Activated CD4-positive, alpha-beta T cell treated with anti-CD3 and anti-CD28 coated beads, Interleukin-2, amount 50 U/mL, for 4 hours (primary cell): Measurements from ENCODE around the gene AKAP5.

Experiments used
- DNase-seq, 2 experiments: peaks; one replicate each; pipeline ENCODE4 v3.0.0-alpha.2; 2020

Gene AKAP5

GRCh38 chr14:64465191-64465822 is at the start of gene AKAP5:
Gene AKAP5 (plus strand): TSS chr14:64465499. CDS start chr14:64468395, 2,896 bp downstream.
- DNase-seq, result peak; percentile 36 to 50

- no peak for DNase-seq
Measured at GRCh38 chr14:64416348-64416932, 48.9 kb upstream of the AKAP5 start.

GRCh38 chr14:64417055-64417770 is 48.1 kb upstream of the AKAP5 start:
- DNase-seq, result no peak

GRCh38 chr14:64417771-64418125 is 47.6 kb upstream of the AKAP5 start:
- DNase-seq, result no peak

GRCh38 chr14:64419003-64419402 is 46.3 kb upstream of the AKAP5 start:
- no peak for DNase-seq

- DNase-seq, result no peak
Measured at GRCh38 chr14:64421166-64421565, 44.1 kb upstream of the AKAP5 start.

GRCh38 chr14:64422005-64422404 is 43.3 kb upstream of the AKAP5 start:
- DNase-seq, result no peak

- DNase-seq, result no peak
Measured at GRCh38 chr14:64422756-64423155, 42.5 kb upstream of the AKAP5 start.

- no peak for DNase-seq
Measured at GRCh38 chr14:64423987-64424386, 41.3 kb upstream of the AKAP5 start.

GRCh38 chr14:64434528-64434927 is 30.8 kb upstream of the AKAP5 start:
- no peak for DNase-seq

GRCh38 chr14:64438181-64438841 is 27.0 kb upstream of the AKAP5 start:
- no peak for DNase-seq

GRCh38 chr14:64439141-64439540 is 26.2 kb upstream of the AKAP5 start:
- DNase-seq, result no peak

- no peak for DNase-seq
Measured at GRCh38 chr14:64440494-64440893, 24.8 kb upstream of the AKAP5 start.

- no peak for DNase-seq
Measured at GRCh38 chr14:64442300-64442988, 22.9 kb upstream of the AKAP5 start.

- no peak for DNase-seq
Measured at GRCh38 chr14:64444140-64444539, 21.2 kb upstream of the AKAP5 start.

GRCh38 chr14:64444984-64445845 is 20.1 kb upstream of the AKAP5 start:
- no peak for DNase-seq

- no peak for DNase-seq
Measured at GRCh38 chr14:64447876-64448670, 17.2 kb upstream of the AKAP5 start.

GRCh38 chr14:64450255-64450654 is 15.0 kb upstream of the AKAP5 start:
- DNase-seq, result no peak

GRCh38 chr14:64454671-64455070 is 10.6 kb upstream of the AKAP5 start:
- DNase-seq, result no peak

GRCh38 chr14:64459405-64460136 is 5.7 kb upstream of the AKAP5 start:
- no peak for DNase-seq

GRCh38 chr14:64461221-64461620 is 4.1 kb upstream of the AKAP5 start:
- DNase-seq, result no peak
